ENCODE measurements around the gene TENT4B. TPM values are rescaled to one million over a fixed set of nuclear protein-coding genes. Genes with fewer than 3 reads are reported as not detected.
"Not testable (repeated sequence)": the region's sequence is repeated elsewhere in the genome, so short reads cannot be mapped to it uniquely, and the experiment has no call there.

The TENT4B gene
- total and polyA plus RNA-seq, 4 donors = 4.3 to 16.3 (median 8.4) TPM

DNA sequence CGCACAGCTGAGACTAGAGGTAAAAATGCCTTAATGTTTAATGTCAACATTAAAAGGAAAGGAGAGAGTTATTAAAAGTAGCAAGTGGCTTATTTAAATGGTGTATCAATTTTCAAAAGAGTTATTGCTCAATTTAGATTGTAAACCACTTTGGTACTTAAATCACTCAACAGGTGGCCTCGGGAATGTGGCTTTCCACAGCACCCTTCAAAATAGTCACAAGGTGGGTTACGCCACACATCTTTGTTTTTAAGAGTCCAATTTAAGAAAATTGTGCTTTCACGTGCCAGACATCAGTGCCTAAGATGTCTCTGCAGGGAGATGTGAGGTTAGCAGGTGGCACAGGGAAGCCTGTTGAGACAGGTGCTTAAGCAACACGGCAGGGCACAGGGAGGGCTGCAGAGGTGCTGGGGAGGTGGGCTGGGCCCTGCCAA is 85.8 kb downstream of the TENT4B start:
- DNase-seq (peak in 2 of 3 donors; percentile 63 to 82), ATAC-seq (ENCODE audit: insufficient read depth, low FRiP score) (peak; percentile 54)
- TF ChIP-seq, protein P1, sequence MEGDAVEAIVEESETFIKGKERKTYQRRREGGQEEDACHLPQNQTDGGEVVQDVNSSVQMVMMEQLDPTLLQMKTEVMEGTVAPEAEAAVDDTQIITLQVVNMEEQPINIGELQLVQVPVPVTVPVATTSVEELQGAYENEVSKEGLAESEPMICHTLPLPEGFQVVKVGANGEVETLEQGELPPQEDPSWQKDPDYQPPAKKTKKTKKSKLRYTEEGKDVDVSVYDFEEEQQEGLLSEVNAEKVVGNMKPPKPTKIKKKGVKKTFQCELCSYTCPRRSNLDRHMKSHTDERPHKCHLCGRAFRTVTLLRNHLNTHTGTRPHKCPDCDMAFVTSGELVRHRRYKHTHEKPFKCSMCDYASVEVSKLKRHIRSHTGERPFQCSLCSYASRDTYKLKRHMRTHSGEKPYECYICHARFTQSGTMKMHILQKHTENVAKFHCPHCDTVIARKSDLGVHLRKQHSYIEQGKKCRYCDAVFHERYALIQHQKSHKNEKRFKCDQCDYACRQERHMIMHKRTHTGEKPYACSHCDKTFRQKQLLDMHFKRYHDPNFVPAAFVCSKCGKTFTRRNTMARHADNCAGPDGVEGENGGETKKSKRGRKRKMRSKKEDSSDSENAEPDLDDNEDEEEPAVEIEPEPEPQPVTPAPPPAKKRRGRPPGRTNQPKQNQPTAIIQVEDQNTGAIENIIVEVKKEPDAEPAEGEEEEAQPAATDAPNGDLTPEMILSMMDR (IDR thresholded peaks at IDR 0.05; ENCODE audit: control extremely low read depth, extremely low read depth) = no peak
- Histone ChIP-seq H3K4me1 (ENCODE audit: control insufficient read depth in 5 of 5, insufficient read depth in 5 of 5, low read length in 5 of 5) (peaks cover 0 to 4% (median 0%) of the 10 kb centered on the region in 5 donors), H3K27me3 (ENCODE audit: control insufficient read depth in 3 of 3, insufficient read depth in 3 of 3, low read length in 2 of 3) (no peaks in the 10 kb centered on the region), H3K36me3 (ENCODE audit: control insufficient read depth in 4 of 4, insufficient read depth in 4 of 4, low read length in 4 of 4) (no peaks in the 10 kb centered on the region), H3K27ac (ENCODE audit: low read depth in 1 of 2, low read length in 1 of 2) (peak overlapping the region in 1 of 2 donors; percentile 26), H3K4me3 (no peak overlapping the region), H3K9me3 (ENCODE audit: control insufficient read depth in 4 of 4, insufficient read depth in 3 of 4, low read length in 3 of 4) (no peaks in the 10 kb centered on the region), H3K9ac (ENCODE audit: insufficient read depth in 1 of 2, low read length in 2 of 2) (no peak overlapping the region)
- WGBS, 2 donors = 62 to 73% methylated on average over 5 of the region's 5 CpGs

GRCh38 chr16:50243024-50243423 is 89.9 kb downstream of the TENT4B start:
- DNase-seq; H3K27ac ChIP-seq (ENCODE audit: low read depth in 1 of 2, low read length in 1 of 2); H3K9ac ChIP-seq (ENCODE audit: insufficient read depth in 1 of 2, low read length in 2 of 2); H3K9me3 ChIP-seq (ENCODE audit: control insufficient read depth in 4 of 4, insufficient read depth in 3 of 4, low read length in 3 of 4); H3K36me3 ChIP-seq (ENCODE audit: control insufficient read depth in 4 of 4, insufficient read depth in 4 of 4, low read length in 4 of 4); H3K4me3 ChIP-seq; ATAC-seq (ENCODE audit: insufficient read depth, low FRiP score): not testable (repeated sequence)
- H3K27me3 ChIP-seq (ENCODE audit: control insufficient read depth in 3 of 3, insufficient read depth in 3 of 3, low read length in 2 of 3) = peaks cover 0 to 10% (median 6%) of the 10 kb centered on the region in 3 donors
- 47 to 64% methylated on average over 6 of the region's 6 CpGs for WGBS, 2 donors
- peaks cover 0 to 14% (median 7%) of the 10 kb centered on the region in 5 donors for H3K4me1 ChIP-seq (ENCODE audit: control insufficient read depth in 5 of 5, insufficient read depth in 5 of 5, low read length in 5 of 5)

DNA sequence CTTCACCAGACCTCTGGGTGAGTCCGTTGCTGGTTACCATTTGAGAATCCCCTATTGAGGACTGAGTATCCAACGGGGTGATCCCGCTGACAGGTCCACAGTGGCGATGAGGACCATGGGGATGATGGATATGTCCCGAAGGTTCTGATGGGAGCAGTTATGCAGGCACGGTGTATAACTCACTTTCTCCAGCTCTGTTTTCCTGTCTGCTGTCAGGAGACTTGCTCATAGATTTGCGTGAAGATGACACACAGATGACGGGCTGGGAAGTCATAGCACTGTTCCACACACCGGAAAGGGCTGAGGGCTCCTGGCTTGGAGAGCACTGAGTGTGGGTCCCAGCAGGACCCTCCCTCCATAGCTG is 91.0 kb downstream of the TENT4B start:
- Histone ChIP-seq H3K36me3 (ENCODE audit: control insufficient read depth in 4 of 4, insufficient read depth in 4 of 4, low read length in 4 of 4) (no peaks in the 10 kb centered on the region), H3K4me3 (no peak overlapping the region), H3K9me3 (ENCODE audit: control insufficient read depth in 4 of 4, insufficient read depth in 3 of 4, low read length in 3 of 4) (peaks cover 0 to 2% (median 0%) of the 10 kb centered on the region in 4 donors), H3K27me3 (ENCODE audit: control insufficient read depth in 3 of 3, insufficient read depth in 3 of 3, low read length in 2 of 3) (peaks cover 0 to 10% (median 6%) of the 10 kb centered on the region in 3 donors), H3K27ac (ENCODE audit: low read depth in 1 of 2, low read length in 1 of 2) (no peak overlapping the region), H3K9ac (ENCODE audit: insufficient read depth in 1 of 2, low read length in 2 of 2) (no peak overlapping the region), H3K4me1 (ENCODE audit: control insufficient read depth in 5 of 5, insufficient read depth in 5 of 5, low read length in 5 of 5) (peaks cover 0 to 13% (median 8%) of the 10 kb centered on the region in 5 donors)
- TF ChIP-seq, protein P1 (IDR thresholded peaks at IDR 0.05; ENCODE audit: control extremely low read depth, extremely low read depth) = no peak
- ATAC-seq (ENCODE audit: insufficient read depth, low FRiP score) = no peak
- no peak for DNase-seq
- WGBS, 2 donors = 92 to 93% methylated on average over 9 of the region's 9 CpGs

DNA sequence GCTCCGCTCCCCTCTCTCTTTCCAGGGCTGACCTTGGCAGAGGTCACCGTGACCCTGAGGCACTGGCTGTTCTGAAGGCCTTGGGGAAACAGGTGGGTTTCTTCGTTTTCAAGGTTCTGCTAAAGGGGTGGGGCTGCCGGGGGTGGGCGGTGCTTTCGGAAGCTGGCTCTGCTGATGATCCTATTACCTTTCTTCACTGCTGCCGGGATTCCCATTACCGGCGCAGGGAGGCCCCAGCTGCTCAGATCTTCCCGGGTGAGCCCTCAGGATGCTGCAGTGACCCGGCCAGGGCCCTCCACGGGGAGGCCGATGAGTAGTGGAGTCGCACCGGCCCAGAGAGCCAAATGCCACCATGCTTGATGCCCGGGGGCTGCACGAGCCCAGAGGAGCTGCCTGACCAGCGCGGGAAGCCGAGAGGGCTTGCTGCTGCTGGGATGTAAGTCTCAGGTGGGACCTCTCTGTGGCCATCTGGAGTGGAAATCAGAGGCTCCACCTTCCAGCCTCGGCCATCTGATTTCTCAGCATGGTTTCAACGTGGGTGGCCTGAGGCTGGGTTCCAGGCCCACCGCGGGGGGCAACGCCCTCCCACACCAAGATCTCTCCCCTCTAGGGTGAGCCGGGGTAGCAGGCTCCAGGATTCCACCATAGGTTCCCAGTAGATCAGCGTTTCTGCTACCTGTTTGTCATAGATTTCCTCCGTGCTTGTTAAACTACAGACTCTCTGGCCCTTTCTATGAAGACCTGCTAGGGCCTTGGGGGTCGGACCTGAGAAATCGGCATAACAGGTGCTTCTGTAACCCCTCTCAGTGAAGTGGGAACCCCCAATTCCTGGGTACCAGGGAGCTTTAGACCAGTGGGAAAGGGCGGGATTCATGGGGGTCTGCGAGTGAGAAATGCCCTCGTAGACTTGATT is 91.7 kb downstream of the TENT4B start:
- Histone ChIP-seq H3K36me3 (ENCODE audit: control insufficient read depth in 4 of 4, insufficient read depth in 4 of 4, low read length in 4 of 4) (no peaks in the 10 kb centered on the region), H3K9me3 (ENCODE audit: control insufficient read depth in 4 of 4, insufficient read depth in 3 of 4, low read length in 3 of 4) (peaks cover 0 to 2% (median 0%) of the 10 kb centered on the region in 4 donors), H3K4me3 (no peak overlapping the region), H3K27ac (ENCODE audit: low read depth in 1 of 2, low read length in 1 of 2) (no peak overlapping the region), H3K9ac (ENCODE audit: insufficient read depth in 1 of 2, low read length in 2 of 2) (no peak overlapping the region), H3K27me3 (ENCODE audit: control insufficient read depth in 3 of 3, insufficient read depth in 3 of 3, low read length in 2 of 3) (peaks cover 0 to 10% (median 6%) of the 10 kb centered on the region in 3 donors), H3K4me1 (ENCODE audit: control insufficient read depth in 5 of 5, insufficient read depth in 5 of 5, low read length in 5 of 5) (peaks cover 0 to 15% (median 13%) of the 10 kb centered on the region in 5 donors)
- ATAC-seq (ENCODE audit: insufficient read depth, low FRiP score) (no peak), DNase-seq (no peak)
- TF ChIP-seq, protein P1 (IDR thresholded peaks at IDR 0.05; ENCODE audit: control extremely low read depth, extremely low read depth) = no peak
- 54 to 64% methylated on average over 33 of the region's 33 CpGs for WGBS, 2 donors

Data from lung (tissue), 12 donors.